Lower lobe of right lung (tissue), 2 donors: ENCODE data around the gene HDGFL2. TPM values are rescaled to one million over a fixed set of nuclear protein-coding genes. Genes with fewer than 3 reads are reported as not detected.

Source experiments
- ATAC-seq, 2 donors: fragments of 200-7000 bp; cut with Tn5 transposase; one replicate each; pipeline ENCODE4 v1.9.1; 2020 to 2022; ENCODE audit warnings: mild to moderate bottlenecking in 2 of 2, moderate library complexity in 2 of 2
- DNase-seq: peaks from one replicate; pipeline ENCODE4 v3.0.0-alpha.2; 2020
- H3K27ac ChIP-seq: fragments of 200-600 bp; one replicate; pipeline ENCODE4 v1.8.0; 2022
- H3K27me3 ChIP-seq: fragments of 200-600 bp; one replicate; pipeline ENCODE4 v1.8.0; 2022; ENCODE audit warnings: low read depth
- H3K36me3 ChIP-seq: fragments of 200-600 bp; one replicate; pipeline ENCODE4 v1.8.0; 2022; ENCODE audit warnings: mild to moderate bottlenecking
- H3K4me1 ChIP-seq: fragments of 200-600 bp; one replicate; pipeline ENCODE4 v1.8.0; 2022
- H3K4me3 ChIP-seq: fragments of 200-600 bp; one replicate; pipeline ENCODE4 v1.8.0; 2022; ENCODE audit warnings: mild to moderate bottlenecking
- H3K9me3 ChIP-seq: fragments of 200-600 bp; one replicate; pipeline ENCODE4 v1.8.0; 2022
- CTCF ChIP-seq: fragments of 200-600 bp; IDR thresholded peaks from one replicate; pipeline ENCODE4 v1.8.0; 2022; ENCODE audit warnings: antibody characterized with exemption, mild to moderate bottlenecking
- intact Hi-C: fragments of 100-400 bp; cut with DNase I; formaldehyde crosslinking; loops from one replicate; pipeline ENCODE4 v1.11.0; 2022
- total RNA-seq: library from RNA; stranded (reverse); fragmentation: NEBNext Ultra II Directional; extraction: Animal tissue kit (Norgen Biotek cat#: 25700); gene quantifications from one replicate; pipeline ENCODE4 v1.2.1, GENCODE V29; 2021
- donor health status: DM: no; HTN: yes; CAD: no; lungs with severe emphysema.

Gene HDGFL2
- total RNA-seq, 1 donor from 2014 or later, result 29.4 TPM

- Histone ChIP-seq H3K4me1 (peaks cover 16% of the 10 kb centered on the region), H3K27me3 (no peaks in the 10 kb centered on the region), H3K4me3 (peak overlapping the region; percentile 83), H3K9me3 (no peaks in the 10 kb centered on the region), H3K27ac (peak overlapping the region; percentile 87), H3K36me3 (peaks cover 14% of the 10 kb centered on the region)
- ATAC-seq (peak; percentile 96 to 97), DNase-seq (peak; percentile 98)
- no peak for TF ChIP-seq CTCF
- intact Hi-C loops, result no loop called here
Observed at GRCh38 chr19:4471403-4472173, 509 bp upstream of the HDGFL2 start.

GRCh38 chr19:4473011-4473762 is 1.1 kb downstream of the HDGFL2 start:
- H3K27me3 ChIP-seq, result no peaks in the 10 kb centered on the region
- peaks cover 27% of the 10 kb centered on the region for H3K36me3 ChIP-seq
- ATAC-seq (no peak), DNase-seq (no peak)
- no peak for TF ChIP-seq CTCF
- no peak overlapping the region for H3K27ac ChIP-seq
- H3K4me3 ChIP-seq, result peak overlapping the region; percentile 83
- H3K9me3 ChIP-seq, result no peaks in the 10 kb centered on the region
- H3K4me1 ChIP-seq, result peaks cover 16% of the 10 kb centered on the region
- intact Hi-C loops, result no loop called here

GRCh38 chr19:4473763-4474513 is 1.8 kb downstream of the HDGFL2 start:
- DNase-seq, result no peak
- Histone ChIP-seq H3K4me1 (peaks cover 16% of the 10 kb centered on the region), H3K36me3 (peaks cover 34% of the 10 kb centered on the region), H3K27ac (no peak overlapping the region), H3K27me3 (no peaks in the 10 kb centered on the region), H3K4me3 (no peak overlapping the region), H3K9me3 (no peaks in the 10 kb centered on the region)
- ATAC-seq, result no peak
- intact Hi-C loops, result no loop called here
- no peak for TF ChIP-seq CTCF

- Histone ChIP-seq H3K27me3 (no peaks in the 10 kb centered on the region), H3K27ac (no peak overlapping the region), H3K4me1 (peaks cover 16% of the 10 kb centered on the region), H3K36me3 (peaks cover 37% of the 10 kb centered on the region), H3K9me3 (no peaks in the 10 kb centered on the region), H3K4me3 (no peak overlapping the region)
- intact Hi-C loops, result no loop called here
- DNase-seq (no peak), ATAC-seq (no peak)
- TF ChIP-seq CTCF, result no peak
Observed at GRCh38 chr19:4474514-4475022, 2.5 kb downstream of the HDGFL2 start.

- peaks cover 53% of the 10 kb centered on the region for H3K36me3 ChIP-seq
- intact Hi-C loops, result no loop called here
- no peaks in the 10 kb centered on the region for H3K27me3 ChIP-seq
- DNase-seq (no peak), ATAC-seq (no peak)
- no peaks in the 10 kb centered on the region for H3K9me3 ChIP-seq
- peaks cover 16% of the 10 kb centered on the region for H3K4me1 ChIP-seq
- TF ChIP-seq CTCF, result no peak
- H3K4me3 ChIP-seq, result no peak overlapping the region
- no peak overlapping the region for H3K27ac ChIP-seq
Observed at GRCh38 chr19:4477034-4477801, 5.1 kb downstream of the HDGFL2 start.
